PFSK-1 (cell line): ENCODE results near the gene CCDC90B.

ENCODE experiments used
- FOXP2 ChIP-seq: optimal IDR thresholded peaks from 2 replicates; pipeline ENCODE3; 2011; ENCODE audit warnings: borderline replicate concordance, control low read depth, inconsistent platforms; ENCODE audit not compliant: insufficient read depth; ENCODE audit errors: extremely low read length, extremely low read depth
- POLR2AphosphoS5 ChIP-seq: IDR thresholded peaks from 2 replicates; pipeline ENCODE4 v1.6.1; 2012; ENCODE audit warnings: low read depth, mild to moderate bottlenecking, control low read depth, low read length, moderate library complexity
- REST ChIP-seq, 2 experiments: IDR thresholded peaks; 2 replicates each; pipeline versions ENCODE4 v1.6.1 to v1.8.0; 2011 to 2012; ENCODE audit warnings: low read depth in 2 of 2, low read length in 2 of 2, control low read depth in 1 of 2, inconsistent platforms in 1 of 2, mild to moderate bottlenecking in 1 of 2, moderate library complexity in 1 of 2; ENCODE audit not compliant: insufficient read depth in 1 of 2
- SIN3A ChIP-seq: IDR thresholded peaks from 2 replicates; pipeline ENCODE4 v1.6.1; 2012; ENCODE audit warnings: mild to moderate bottlenecking, low read length, moderate library complexity, borderline replicate concordance; ENCODE audit not compliant: insufficient read depth
- TAF1 ChIP-seq: IDR thresholded peaks from 2 replicates; pipeline ENCODE4 v1.6.1; 2012; ENCODE audit warnings: low read length, control low read depth, borderline replicate concordance; ENCODE audit not compliant: insufficient read depth

- TF ChIP-seq REST (IDR thresholded peaks at IDR 0.05; ENCODE audit: insufficient read depth in 1 of 2, low read depth in 2 of 2, low read length in 2 of 2) = no peak
- TF ChIP-seq TAF1 = no peak
- TF ChIP-seq POLR2AphosphoS5 = no peak
- no peak for TF ChIP-seq SIN3A
- no peak for TF ChIP-seq FOXP2
Measured at GRCh38 chr11:83259559-83259958, 26.6 kb downstream of the CCDC90B start.
